Karpas-422 (cell line): ENCODE results near the gene RBBP5. TPM values are rescaled to one million over a fixed set of nuclear protein-coding genes. Genes with fewer than 3 reads are reported as not detected.

Experiments used
- DNase-seq: peaks from one replicate; pipeline ENCODE4 v3.0.0-alpha.2; 2015
- H2AFZ ChIP-seq: fragments of 200-600 bp; sonication (generic); 2 replicates; pipeline ENCODE4 v1.6.1; 2014; ENCODE audit warnings: antibody characterized with exemption, low read length, mixed read lengths
- H3K27ac ChIP-seq: fragments of 200-600 bp; sonication (generic); 2 replicates; pipeline ENCODE4 v1.5.1; 2014; ENCODE audit warnings: mild to moderate bottlenecking, low read length, moderate library complexity
- H3K27me3 ChIP-seq: fragments of 200-600 bp; sonication (generic); 2 replicates; pipeline ENCODE4 v1.6.1; 2014; ENCODE audit warnings: low read length, mixed read lengths
- H3K36me3 ChIP-seq: fragments of 200-600 bp; sonication (generic); 2 replicates; pipeline ENCODE4 v1.6.1; 2014; ENCODE audit warnings: low read length, mixed read lengths; ENCODE audit not compliant: insufficient read depth
- H3K4me1 ChIP-seq: fragments of 200-600 bp; sonication (generic); 2 replicates; pipeline ENCODE4 v1.6.1; 2014; ENCODE audit warnings: mild to moderate bottlenecking, low read length, mixed read lengths
- H3K4me2 ChIP-seq: fragments of 200-600 bp; sonication (generic); 2 replicates; pipeline ENCODE4 v1.6.1; 2014; ENCODE audit warnings: low read length, low read depth, mild to moderate bottlenecking; ENCODE audit not compliant: poor library complexity, severe bottlenecking
- H3K4me3 ChIP-seq: fragments of 200-600 bp; sonication (generic); 2 replicates; pipeline ENCODE4 v1.5.1; 2014; ENCODE audit warnings: mild to moderate bottlenecking, antibody characterized with exemption, low read length, mixed read lengths
- H3K79me2 ChIP-seq: fragments of 200-600 bp; sonication (generic); 2 replicates; pipeline ENCODE4 v1.6.1; 2014; ENCODE audit warnings: mild to moderate bottlenecking, low read length, mixed read lengths
- H3K9ac ChIP-seq: fragments of 200-600 bp; sonication (generic); 2 replicates; pipeline ENCODE4 v1.6.0; 2014; ENCODE audit warnings: low read length
- H3K9me2 ChIP-seq: fragments of 200-600 bp; sonication (generic), shearing (Covaris generic); replicated peaks from 2 replicates; pipeline ENCODE4 v1.6.0; 2014; ENCODE audit warnings: mild to moderate bottlenecking, low read length, moderate library complexity; ENCODE audit not compliant: insufficient read depth
- H3K9me3 ChIP-seq: fragments of 300-700, 200-600 bp; sonication (generic); 2 replicates; pipeline ENCODE4 v1.6.1; 2014; ENCODE audit warnings: low read length, mixed read lengths
- H4K20me1 ChIP-seq: fragments of 200-600 bp; sonication (generic); 2 replicates; pipeline ENCODE4 v1.6.1; 2014; ENCODE audit warnings: mild to moderate bottlenecking, antibody characterized with exemption, low read length, low read depth; ENCODE audit not compliant: insufficient read depth
- total RNA-seq: library from RNA; depleted of rRNA; stranded (reverse); fragments of >200 nt; shearing (Covaris generic); gene quantifications from 2 replicates; pipeline ENCODE4 v1.2.3, GENCODE V29; 2014; ENCODE audit warnings: low replicate concordance

The RBBP5 gene
- total RNA-seq, 1 experiment from 2014 or later, result 15.8 TPM

DNA sequence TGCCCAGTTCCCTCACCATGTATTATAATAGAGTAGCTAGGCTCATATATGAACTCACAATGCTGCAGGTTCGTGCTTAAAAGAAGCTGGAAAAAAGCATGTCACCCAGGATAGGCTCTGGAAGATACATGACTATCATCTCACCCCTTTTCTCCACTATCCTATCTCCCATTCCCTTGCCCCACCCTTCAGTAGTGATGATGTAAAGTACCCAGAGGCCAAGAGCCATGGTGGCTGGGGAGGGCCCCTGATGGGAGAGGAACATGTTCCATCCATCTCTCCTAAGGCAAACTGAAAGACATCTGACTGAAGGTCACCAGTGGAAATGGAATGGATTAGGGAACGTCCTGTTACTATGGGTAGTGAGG, 20.3 kb upstream of the RBBP5 start:
- DNase-seq, result no peak
- H2AFZ ChIP-seq, result no peak overlapping the region
- no peaks in the 10 kb centered on the region for H3K9me2 ChIP-seq
- H3K36me3 ChIP-seq, result no peaks in the 10 kb centered on the region
- H3K27me3 ChIP-seq, result 0 out of 2 replicates have a peak, but pooled peaks cover 2% of the 10 kb centered on the region
- H3K79me2 ChIP-seq, result no peaks in the 10 kb centered on the region
- peaks cover 11% of the 10 kb centered on the region for H3K4me1 ChIP-seq
- H3K4me3 ChIP-seq, result peak overlapping the region; percentile 34; the same call in 1 of the 2 replicates
- H3K27ac ChIP-seq, result no peak overlapping the region
- no peaks in the 10 kb centered on the region for H4K20me1 ChIP-seq
- no peaks in the 10 kb centered on the region for H3K9me3 ChIP-seq
- H3K9ac ChIP-seq, result 0 out of 2 replicates have a peak overlapping the region, but pooled peaks have one; percentile 25
- H3K4me2 ChIP-seq, result peak overlapping the region; percentile 57

GRCh38 chr1:205141236-205142101, 19.7 kb upstream of the RBBP5 start:
- Histone ChIP-seq H3K27ac (no peak overlapping the region), H3K9me2 (no peaks in the 10 kb centered on the region), H2AFZ (no peak overlapping the region)

DNA sequence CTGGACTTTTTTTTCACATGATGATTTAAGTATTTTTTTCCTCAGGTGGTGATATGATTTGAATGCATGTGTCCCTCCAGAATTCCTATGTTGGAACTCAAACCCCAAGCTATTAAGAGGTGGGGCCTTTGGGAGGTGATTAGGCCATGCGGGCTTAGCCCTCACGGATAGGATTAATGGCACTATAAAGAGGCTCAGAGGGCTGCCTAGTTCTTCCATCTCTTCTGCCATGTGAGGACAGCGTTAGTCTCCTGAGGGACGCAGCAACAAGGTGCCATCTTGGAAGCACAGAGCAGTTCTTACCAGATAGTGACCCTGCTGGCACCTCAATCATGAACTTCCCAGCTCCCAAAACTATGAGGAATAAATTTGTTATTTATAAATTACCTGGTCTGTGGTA, 18.3 kb upstream of the RBBP5 start:
- Histone ChIP-seq H3K4me3 (no peak overlapping the region), H3K9me2 (no peaks in the 10 kb centered on the region), H3K9ac (no peak overlapping the region), H3K4me1 (peaks cover 11% of the 10 kb centered on the region), H4K20me1 (no peaks in the 10 kb centered on the region), H3K36me3 (no peaks in the 10 kb centered on the region), H2AFZ (no peak overlapping the region), H3K9me3 (no peaks in the 10 kb centered on the region), H3K27me3 (0 out of 2 replicates have a peak, but pooled peaks cover 2% of the 10 kb centered on the region), H3K4me2 (no peak overlapping the region), H3K79me2 (no peaks in the 10 kb centered on the region), H3K27ac (no peak overlapping the region)
- no peak for DNase-seq

More at GRCh38 chr1:205141236-205142101, 19.7 kb upstream of the RBBP5 start:
- H3K36me3 ChIP-seq, result no peaks in the 10 kb centered on the region
- H3K4me3 ChIP-seq, result peak overlapping the region; percentile 34; the same call in 1 of the 2 replicates
- 0 out of 2 replicates have a peak, but pooled peaks cover 2% of the 10 kb centered on the region for H3K27me3 ChIP-seq
- peak overlapping the region; percentile 57 for H3K4me2 ChIP-seq
- no peaks in the 10 kb centered on the region for H3K79me2 ChIP-seq
- 0 out of 2 replicates have a peak overlapping the region, but pooled peaks have one; percentile 25 for H3K9ac ChIP-seq
- DNase-seq, result peak; percentile 92
- no peaks in the 10 kb centered on the region for H4K20me1 ChIP-seq
- no peaks in the 10 kb centered on the region for H3K9me3 ChIP-seq
- H3K4me1 ChIP-seq, result peaks cover 11% of the 10 kb centered on the region

DNA sequence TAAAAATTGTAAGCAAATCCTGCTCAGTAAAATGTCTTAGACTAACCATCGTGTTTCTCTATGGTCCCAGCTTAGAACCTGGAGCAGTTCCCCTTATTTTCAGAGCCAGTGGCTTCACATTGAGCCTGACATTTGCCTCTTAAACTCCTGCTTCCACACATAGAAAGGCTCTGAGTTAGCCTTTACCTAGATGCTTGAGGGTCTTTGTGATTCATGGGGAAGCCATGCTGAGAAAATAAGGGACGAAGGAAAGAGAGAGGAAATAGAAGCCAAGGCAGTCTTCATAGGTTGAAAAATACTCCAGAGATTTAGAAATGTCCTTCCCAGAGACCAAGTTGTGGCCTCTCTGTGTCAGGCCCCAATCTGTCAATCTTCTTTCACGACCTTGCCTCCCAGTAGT, 16.1 kb upstream of the RBBP5 start:
- Histone ChIP-seq H3K36me3 (no peaks in the 10 kb centered on the region), H3K9me2 (no peaks in the 10 kb centered on the region), H3K9me3 (no peaks in the 10 kb centered on the region), H3K79me2 (no peaks in the 10 kb centered on the region), H3K27ac (no peak overlapping the region), H2AFZ (no peak overlapping the region), H3K27me3 (0 out of 2 replicates have a peak, but pooled peaks cover 2% of the 10 kb centered on the region), H3K9ac (no peak overlapping the region), H4K20me1 (no peaks in the 10 kb centered on the region), H3K4me3 (no peak overlapping the region), H3K4me2 (no peak overlapping the region), H3K4me1 (peaks cover 11% of the 10 kb centered on the region)
- DNase-seq, result no peak

GRCh38 chr1:205133287-205133686, 11.5 kb upstream of the RBBP5 start:
- Histone ChIP-seq H3K4me2 (no peak overlapping the region), H3K79me2 (no peaks in the 10 kb centered on the region)
- no peak for DNase-seq

DNA sequence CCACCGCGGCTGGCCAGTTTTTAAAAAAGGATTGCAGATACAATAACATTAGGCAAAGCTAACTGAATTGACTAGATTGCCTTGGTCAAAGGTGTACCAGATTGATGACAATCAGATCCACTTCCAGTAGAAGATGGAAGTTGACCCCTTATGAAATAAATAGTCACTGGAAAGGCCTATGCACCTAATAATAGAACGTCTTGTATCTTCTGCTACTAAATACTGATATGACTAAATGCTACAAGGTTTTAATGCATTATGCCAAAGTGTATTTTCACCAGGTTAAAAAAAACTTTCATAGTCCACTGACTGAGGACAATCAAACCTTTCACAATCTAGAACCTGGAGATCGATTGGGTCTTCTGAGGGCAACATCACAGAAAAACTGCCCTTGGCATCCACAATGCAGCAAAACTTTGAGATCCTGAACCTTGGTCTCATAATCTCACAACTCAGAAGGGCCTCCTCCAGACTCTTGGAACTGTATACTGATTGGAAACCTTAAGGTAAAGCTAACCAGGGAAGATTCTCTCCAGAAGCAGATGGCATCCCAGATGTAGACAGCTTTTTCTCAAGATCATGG, 7.8 kb upstream of the RBBP5 start:
- no peak overlapping the region for H3K4me2 ChIP-seq

More at GRCh38 chr1:205133287-205133686, 11.5 kb upstream of the RBBP5 start:
- H2AFZ ChIP-seq, result no peak overlapping the region
- no peaks in the 10 kb centered on the region for H3K9me3 ChIP-seq
- no peak overlapping the region for H3K9ac ChIP-seq
- H3K27ac ChIP-seq, result no peak overlapping the region
- no peaks in the 10 kb centered on the region for H4K20me1 ChIP-seq
- no peaks in the 10 kb centered on the region for H3K36me3 ChIP-seq
- no peaks in the 10 kb centered on the region for H3K27me3 ChIP-seq
- no peaks in the 10 kb centered on the region for H3K4me1 ChIP-seq
- no peaks in the 10 kb centered on the region for H3K9me2 ChIP-seq
- H3K4me3 ChIP-seq, result no peak overlapping the region

DNA sequence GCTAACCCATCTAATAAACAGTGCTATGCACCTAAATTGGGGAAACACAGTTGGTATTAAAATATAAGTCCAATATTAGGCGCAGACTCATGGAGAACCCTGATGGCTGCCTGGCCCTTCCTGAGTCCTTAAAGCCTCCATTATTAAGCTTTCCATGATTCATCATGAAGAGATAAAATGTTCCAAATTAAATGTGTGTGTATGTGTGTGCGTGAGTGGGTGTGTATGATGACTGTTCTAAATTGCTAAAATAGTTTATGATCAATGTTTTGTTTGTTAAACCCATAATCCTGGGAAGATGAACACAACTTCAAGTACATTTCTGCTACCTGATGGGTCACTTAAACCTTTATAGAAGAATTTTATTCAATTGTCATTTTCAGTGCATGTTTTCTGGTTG, 6.3 kb upstream of the RBBP5 start:
- no peak overlapping the region for H3K4me2 ChIP-seq
- no peak overlapping the region for H3K9ac ChIP-seq
- H3K79me2 ChIP-seq, result no peaks in the 10 kb centered on the region
- no peak overlapping the region for H3K27ac ChIP-seq
- no peak overlapping the region for H2AFZ ChIP-seq
- no peak overlapping the region for H3K4me3 ChIP-seq
- H3K4me1 ChIP-seq, result peaks cover 11% of the 10 kb centered on the region
- no peaks in the 10 kb centered on the region for H3K36me3 ChIP-seq
- DNase-seq, result no peak
- H3K27me3 ChIP-seq, result no peaks in the 10 kb centered on the region
- H3K9me2 ChIP-seq, result no peaks in the 10 kb centered on the region
- no peaks in the 10 kb centered on the region for H3K9me3 ChIP-seq
- H4K20me1 ChIP-seq, result no peaks in the 10 kb centered on the region

More for the DNA sequence above, 7.8 kb upstream of the RBBP5 start:
- H2AFZ ChIP-seq, result no peak overlapping the region
- H3K9me2 ChIP-seq, result no peaks in the 10 kb centered on the region
- H3K9ac ChIP-seq, result no peak overlapping the region
- H4K20me1 ChIP-seq, result no peaks in the 10 kb centered on the region
- H3K27ac ChIP-seq, result no peak overlapping the region
- no peaks in the 10 kb centered on the region for H3K27me3 ChIP-seq
- H3K36me3 ChIP-seq, result no peaks in the 10 kb centered on the region
- H3K4me3 ChIP-seq, result no peak overlapping the region
- DNase-seq, result no peak
- H3K4me1 ChIP-seq, result peaks cover 6% of the 10 kb centered on the region
- H3K79me2 ChIP-seq, result no peaks in the 10 kb centered on the region
- no peaks in the 10 kb centered on the region for H3K9me3 ChIP-seq

GRCh38 chr1:205127646-205128045, 5.9 kb upstream of the RBBP5 start:
- no peak for DNase-seq
- no peak overlapping the region for H3K27ac ChIP-seq
- peaks cover 15% of the 10 kb centered on the region for H3K4me1 ChIP-seq
- no peaks in the 10 kb centered on the region for H3K9me2 ChIP-seq
- no peak overlapping the region for H2AFZ ChIP-seq
- H4K20me1 ChIP-seq, result no peaks in the 10 kb centered on the region
- no peak overlapping the region for H3K9ac ChIP-seq
- H3K79me2 ChIP-seq, result no peaks in the 10 kb centered on the region
- H3K4me3 ChIP-seq, result no peak overlapping the region
- no peak overlapping the region for H3K4me2 ChIP-seq
- no peaks in the 10 kb centered on the region for H3K36me3 ChIP-seq
- no peaks in the 10 kb centered on the region for H3K9me3 ChIP-seq
- no peaks in the 10 kb centered on the region for H3K27me3 ChIP-seq
